Neutrophil (primary cell): Measurements from ENCODE around the gene CENPU.

Source experiments
- H3K27ac ChIP-seq: fragments of 200-600 bp; sonication (generic); 2 replicates; pipeline ENCODE4 v1.5.1; 2016; ENCODE audit warnings: mild to moderate bottlenecking, moderate library complexity
- H3K27me3 ChIP-seq: fragments of 200-600 bp; sonication (generic); 2 replicates; pipeline ENCODE4 v1.6.0; 2016; ENCODE audit warnings: mild to moderate bottlenecking
- H3K36me3 ChIP-seq: fragments of 200-600 bp; sonication (generic); 2 replicates; pipeline ENCODE4 v1.5.1; 2017
- H3K4me1 ChIP-seq, 2 experiments: fragments of 200-600 bp in 1 of 2; sonication (generic) in 1 of 2; 1 replicate in 1 of 2; 2 replicates in 1 of 2; pipeline versions ENCODE4 v1.5.1 to v1.6.1; 2013 to 2016; ENCODE audit warnings: low read depth in 1 of 2, low read length in 1 of 2, mild to moderate bottlenecking in 1 of 2, moderate library complexity in 1 of 2; ENCODE audit not compliant: control insufficient read depth in 1 of 2, insufficient read depth in 1 of 2
- H3K4me3 ChIP-seq, 2 experiments: fragments of 200-600 bp in 1 of 2; sonication (generic) in 1 of 2; 1 replicate in 1 of 2; 2 replicates in 1 of 2; pipeline ENCODE4 v1.5.1; 2013 to 2016; ENCODE audit warnings: low read depth in 1 of 2, low read length in 1 of 2, mild to moderate bottlenecking in 1 of 2, moderate library complexity in 1 of 2
- H3K9me3 ChIP-seq: fragments of 200-600 bp; sonication (generic); 2 replicates; pipeline ENCODE4 v1.5.1; 2016
- TF ChIP-seq, protein P1 (sequence below): fragments of 200-600 bp; sonication (generic); IDR thresholded peaks from 2 replicates; pipeline ENCODE4 v1.5.1; 2016; ENCODE audit warnings: antibody characterized with exemption

The CENPU gene

DNA sequence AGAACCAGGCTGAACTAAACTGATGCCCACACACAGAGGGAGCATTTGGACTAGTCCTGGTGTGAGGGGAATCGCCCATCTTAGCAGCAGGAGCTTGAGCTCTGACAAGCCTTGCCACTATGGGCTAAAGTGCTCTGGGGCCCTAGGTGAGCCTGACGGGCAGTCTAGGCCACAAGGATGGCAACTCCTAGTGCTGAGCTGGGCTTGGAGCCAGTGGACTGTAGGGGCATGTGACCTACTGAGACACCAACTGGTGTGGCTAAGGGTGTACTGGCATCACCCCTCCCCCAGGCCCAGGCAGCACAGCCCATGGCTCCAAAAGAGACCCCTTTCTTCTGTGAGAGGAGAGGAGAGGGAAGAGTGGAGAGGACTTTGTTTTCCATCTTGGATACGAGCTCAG, 14.5 kb downstream of the CENPU start:
- H3K4me1 ChIP-seq = no peaks in the 10 kb centered on the region
- no peak overlapping the region for H3K27ac ChIP-seq
- H3K36me3 ChIP-seq = no peaks in the 10 kb centered on the region
- H3K27me3 ChIP-seq = no peaks in the 10 kb centered on the region
- TF ChIP-seq, protein P1, sequence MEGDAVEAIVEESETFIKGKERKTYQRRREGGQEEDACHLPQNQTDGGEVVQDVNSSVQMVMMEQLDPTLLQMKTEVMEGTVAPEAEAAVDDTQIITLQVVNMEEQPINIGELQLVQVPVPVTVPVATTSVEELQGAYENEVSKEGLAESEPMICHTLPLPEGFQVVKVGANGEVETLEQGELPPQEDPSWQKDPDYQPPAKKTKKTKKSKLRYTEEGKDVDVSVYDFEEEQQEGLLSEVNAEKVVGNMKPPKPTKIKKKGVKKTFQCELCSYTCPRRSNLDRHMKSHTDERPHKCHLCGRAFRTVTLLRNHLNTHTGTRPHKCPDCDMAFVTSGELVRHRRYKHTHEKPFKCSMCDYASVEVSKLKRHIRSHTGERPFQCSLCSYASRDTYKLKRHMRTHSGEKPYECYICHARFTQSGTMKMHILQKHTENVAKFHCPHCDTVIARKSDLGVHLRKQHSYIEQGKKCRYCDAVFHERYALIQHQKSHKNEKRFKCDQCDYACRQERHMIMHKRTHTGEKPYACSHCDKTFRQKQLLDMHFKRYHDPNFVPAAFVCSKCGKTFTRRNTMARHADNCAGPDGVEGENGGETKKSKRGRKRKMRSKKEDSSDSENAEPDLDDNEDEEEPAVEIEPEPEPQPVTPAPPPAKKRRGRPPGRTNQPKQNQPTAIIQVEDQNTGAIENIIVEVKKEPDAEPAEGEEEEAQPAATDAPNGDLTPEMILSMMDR = no peak
- H3K9me3 ChIP-seq = no peaks in the 10 kb centered on the region
- no peak overlapping the region for H3K4me3 ChIP-seq

- Histone ChIP-seq H3K36me3 (peaks cover 3% of the 10 kb centered on the region), H3K27ac (no peak overlapping the region), H3K4me3 (no peak overlapping the region), H3K4me1 (no peaks in the 10 kb centered on the region), H3K27me3 (no peaks in the 10 kb centered on the region), H3K9me3 (no peaks in the 10 kb centered on the region)
- TF ChIP-seq, protein P1 = no peak
Measured at GRCh38 chr4:184715526-184715925, 18.4 kb downstream of the CENPU start.

GRCh38 chr4:184713887-184714286, 20.0 kb downstream of the CENPU start:
- no peaks in the 10 kb centered on the region for H3K27me3 ChIP-seq
- H3K4me1 ChIP-seq = no peaks in the 10 kb centered on the region
- peaks cover 3% of the 10 kb centered on the region for H3K36me3 ChIP-seq
- TF ChIP-seq, protein P1 = no peak
- H3K27ac ChIP-seq = no peak overlapping the region
- H3K9me3 ChIP-seq = no peaks in the 10 kb centered on the region
- no peak overlapping the region for H3K4me3 ChIP-seq

GRCh38 chr4:184712322-184712721, 21.6 kb downstream of the CENPU start:
- peaks cover 3% of the 10 kb centered on the region for H3K36me3 ChIP-seq
- H3K27ac ChIP-seq = no peak overlapping the region
- H3K9me3 ChIP-seq = no peaks in the 10 kb centered on the region
- no peaks in the 10 kb centered on the region for H3K4me1 ChIP-seq
- H3K27me3 ChIP-seq = no peaks in the 10 kb centered on the region
- H3K4me3 ChIP-seq = no peak overlapping the region
- TF ChIP-seq, protein P1 = no peak

GRCh38 chr4:184706453-184706852, 27.4 kb downstream of the CENPU start:
- TF ChIP-seq, protein P1 = no peak
- Histone ChIP-seq H3K27me3 (no peaks in the 10 kb centered on the region), H3K4me3 (no peak overlapping the region), H3K36me3 (peaks cover 8% of the 10 kb centered on the region), H3K4me1 (no peaks in the 10 kb centered on the region), H3K9me3 (no peaks in the 10 kb centered on the region), H3K27ac (no peak overlapping the region)

DNA sequence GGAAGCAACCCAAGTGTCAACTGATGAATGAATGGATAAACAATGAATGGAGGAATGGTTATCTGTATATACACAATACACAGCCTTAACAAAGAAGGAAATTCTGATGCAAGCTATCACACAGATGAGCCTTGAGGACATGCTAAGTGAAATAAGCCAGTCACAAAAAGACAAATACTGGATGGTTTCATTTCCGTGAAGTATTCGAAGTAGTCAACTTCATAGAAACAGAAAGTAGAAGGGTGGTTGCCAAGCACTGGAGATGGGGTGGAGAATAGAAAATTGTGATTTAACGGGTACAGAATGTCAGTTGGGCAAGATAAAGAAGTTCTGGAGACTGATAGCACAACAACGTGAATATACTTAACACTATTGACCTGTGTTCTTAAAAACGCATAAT, 28.2 kb downstream of the CENPU start:
- TF ChIP-seq, protein P1 = no peak
- peaks cover 13% of the 10 kb centered on the region for H3K36me3 ChIP-seq
- no peaks in the 10 kb centered on the region for H3K27me3 ChIP-seq

More for the DNA sequence above, 28.2 kb downstream of the CENPU start:
- H3K4me3 ChIP-seq = no peak overlapping the region
- no peaks in the 10 kb centered on the region for H3K9me3 ChIP-seq
- no peaks in the 10 kb centered on the region for H3K4me1 ChIP-seq
- no peak overlapping the region for H3K27ac ChIP-seq
